ENCODE measurements around the gene ABCC10.
A peak's percentile ranks its signal among the peaks of the same experiment; 100 is the strongest.
"Not testable (repeated sequence)": the region's sequence is repeated elsewhere in the genome, so short reads cannot be mapped to it uniquely, and the experiment has no call there.

ABCC10 gene

GRCh38 chr6:43493833-43494232 is 66.5 kb downstream of the ABCC10 start:
- TF ChIP-seq, protein P1, sequence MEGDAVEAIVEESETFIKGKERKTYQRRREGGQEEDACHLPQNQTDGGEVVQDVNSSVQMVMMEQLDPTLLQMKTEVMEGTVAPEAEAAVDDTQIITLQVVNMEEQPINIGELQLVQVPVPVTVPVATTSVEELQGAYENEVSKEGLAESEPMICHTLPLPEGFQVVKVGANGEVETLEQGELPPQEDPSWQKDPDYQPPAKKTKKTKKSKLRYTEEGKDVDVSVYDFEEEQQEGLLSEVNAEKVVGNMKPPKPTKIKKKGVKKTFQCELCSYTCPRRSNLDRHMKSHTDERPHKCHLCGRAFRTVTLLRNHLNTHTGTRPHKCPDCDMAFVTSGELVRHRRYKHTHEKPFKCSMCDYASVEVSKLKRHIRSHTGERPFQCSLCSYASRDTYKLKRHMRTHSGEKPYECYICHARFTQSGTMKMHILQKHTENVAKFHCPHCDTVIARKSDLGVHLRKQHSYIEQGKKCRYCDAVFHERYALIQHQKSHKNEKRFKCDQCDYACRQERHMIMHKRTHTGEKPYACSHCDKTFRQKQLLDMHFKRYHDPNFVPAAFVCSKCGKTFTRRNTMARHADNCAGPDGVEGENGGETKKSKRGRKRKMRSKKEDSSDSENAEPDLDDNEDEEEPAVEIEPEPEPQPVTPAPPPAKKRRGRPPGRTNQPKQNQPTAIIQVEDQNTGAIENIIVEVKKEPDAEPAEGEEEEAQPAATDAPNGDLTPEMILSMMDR (IDR thresholded peaks at IDR 0.05; ENCODE audit: borderline replicate concordance, insufficient read depth, low read depth, low read length) = no peak
- H3K4me3 ChIP-seq (ENCODE audit: low read depth, low read length) = no peak overlapping the region

DNA sequence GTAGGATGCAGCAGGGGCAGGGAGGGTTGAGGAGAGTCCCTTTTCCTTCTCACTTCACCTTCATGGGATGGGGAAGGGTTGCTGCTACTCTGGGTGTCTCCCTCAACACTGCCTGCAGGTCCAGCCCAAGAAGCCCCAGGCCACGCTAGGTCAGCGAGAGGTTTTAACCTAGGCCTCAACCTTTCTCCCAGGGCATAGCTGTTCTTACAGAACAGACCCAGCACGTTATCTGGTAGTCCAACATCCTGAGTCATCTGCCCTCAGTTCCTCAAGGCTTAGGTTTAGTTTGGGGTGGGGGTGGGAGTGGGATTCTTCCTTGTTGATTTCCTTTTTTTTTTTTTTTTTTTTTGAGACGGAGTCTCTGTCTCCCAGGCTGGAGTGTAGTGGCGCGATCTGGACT is 67.0 kb downstream of the ABCC10 start:
- no peak overlapping the region for H3K4me3 ChIP-seq (ENCODE audit: low read depth, low read length)
- TF ChIP-seq, protein P1 (IDR thresholded peaks at IDR 0.05; ENCODE audit: borderline replicate concordance, insufficient read depth, low read depth, low read length) = no peak

GRCh38 chr6:43494766-43495165 is 67.4 kb downstream of the ABCC10 start:
- TF ChIP-seq, protein P1 (IDR thresholded peaks at IDR 0.05; ENCODE audit: borderline replicate concordance, insufficient read depth, low read depth, low read length) = no peak
- H3K4me3 ChIP-seq (ENCODE audit: low read depth, low read length) = no peak overlapping the region

DNA sequence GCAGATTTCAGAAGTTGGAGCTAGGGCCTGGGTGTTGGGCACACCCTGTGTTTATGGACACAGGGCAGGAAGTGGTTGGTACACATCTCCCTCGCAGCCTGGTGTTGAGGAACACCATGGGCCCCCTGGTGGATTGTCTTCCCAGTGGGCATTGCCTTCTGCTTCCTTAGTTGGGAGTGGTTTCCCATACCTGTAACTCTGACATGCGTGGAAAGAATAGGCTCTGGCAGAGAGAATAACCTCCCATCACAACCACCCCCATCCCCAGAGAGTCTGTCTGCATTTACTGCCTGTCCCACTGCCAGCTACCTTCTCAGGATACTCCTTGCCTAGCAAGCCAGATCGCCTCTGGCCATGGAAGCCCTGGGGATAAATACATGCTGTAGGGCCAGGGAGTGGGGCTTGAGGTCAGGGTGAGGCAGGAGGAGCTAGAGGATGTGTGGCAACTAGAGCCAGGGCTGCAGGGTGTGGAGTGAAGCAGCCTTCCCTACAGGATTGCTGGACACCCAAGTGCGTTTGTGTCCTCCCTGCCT is 68.1 kb downstream of the ABCC10 start:
- TF ChIP-seq, protein P1 (IDR thresholded peaks at IDR 0.05; ENCODE audit: borderline replicate concordance, insufficient read depth, low read depth, low read length) = 0 out of 2 replicates have a peak, but pooled peaks have one; percentile 7
- no peak overlapping the region for H3K4me3 ChIP-seq (ENCODE audit: low read depth, low read length)

- no peak overlapping the region for H3K4me3 ChIP-seq (ENCODE audit: low read depth, low read length)
- TF ChIP-seq, protein P1 (IDR thresholded peaks at IDR 0.05; ENCODE audit: borderline replicate concordance, insufficient read depth, low read depth, low read length) = peak; percentile 48
Observed at GRCh38 chr6:43496370-43497128, 69.2 kb downstream of the ABCC10 start.

- TF ChIP-seq, protein P1 (IDR thresholded peaks at IDR 0.05; ENCODE audit: borderline replicate concordance, insufficient read depth, low read depth, low read length) = no peak
- no peak overlapping the region for H3K4me3 ChIP-seq (ENCODE audit: low read depth, low read length)
Observed at GRCh38 chr6:43497129-43497396, 69.7 kb downstream of the ABCC10 start.

- H3K4me3 ChIP-seq (ENCODE audit: low read depth, low read length) = no peak overlapping the region
- TF ChIP-seq, protein P1 (IDR thresholded peaks at IDR 0.05; ENCODE audit: borderline replicate concordance, insufficient read depth, low read depth, low read length) = no peak
Observed at GRCh38 chr6:43497689-43498088, 70.3 kb downstream of the ABCC10 start.

- not testable (repeated sequence) for H3K4me3 ChIP-seq (ENCODE audit: low read depth, low read length)
Observed at GRCh38 chr6:43498291-43498690, 71.0 kb downstream of the ABCC10 start.
